ENCODE results near the gene BRME1.

Gene BRME1

GRCh38 chr19:13872695-13873389, 33.1 kb downstream of the BRME1 start:
- TF ChIP-seq FOXM1 (IDR thresholded peaks at IDR 0.05; ENCODE audit: borderline replicate concordance, low read depth) (no peak), EP300 (IDR thresholded peaks at IDR 0.05; ENCODE audit: borderline replicate concordance) (no peak), YY1 (IDR thresholded peaks at IDR 0.05; ENCODE audit: low read depth) (no peak), TEAD4 (IDR thresholded peaks at IDR 0.05) (no peak), CEBPB (IDR thresholded peaks at IDR 0.05) (no peak), TCF12 (IDR thresholded peaks at IDR 0.05; ENCODE audit: low read depth) (no peak), EGR1 (IDR thresholded peaks at IDR 0.05) (no peak), NFIC (IDR thresholded peaks at IDR 0.05) (no peak), TAF1 (IDR thresholded peaks at IDR 0.05; ENCODE audit: low read depth) (no peak), USF1 (IDR thresholded peaks at IDR 0.05) (no peak), RAD21 (IDR thresholded peaks at IDR 0.05; ENCODE audit: low read depth) (no peak), CREB1 (IDR thresholded peaks at IDR 0.05; ENCODE audit: low read depth) (no peak), MAX (IDR thresholded peaks at IDR 0.05) (no peak), REST (IDR thresholded peaks at IDR 0.05; ENCODE audit: low read depth) (no peak), ZBTB7A (IDR thresholded peaks at IDR 0.05; ENCODE audit: low read depth) (no peak)

GRCh38 chr19:13872339-13872694, 33.6 kb downstream of the BRME1 start:
- no peak for TF ChIP-seq TEAD4 (IDR thresholded peaks at IDR 0.05)
- no peak for TF ChIP-seq TAF1 (IDR thresholded peaks at IDR 0.05; ENCODE audit: low read depth)
- no peak for TF ChIP-seq EGR1 (IDR thresholded peaks at IDR 0.05)
- TF ChIP-seq RAD21 (IDR thresholded peaks at IDR 0.05; ENCODE audit: low read depth), result no peak

GRCh38 chr19:13870873-13871272, 35.0 kb downstream of the BRME1 start:
- TF ChIP-seq EGR1 (IDR thresholded peaks at IDR 0.05) (no peak), RAD21 (IDR thresholded peaks at IDR 0.05; ENCODE audit: low read depth) (no peak), EP300 (IDR thresholded peaks at IDR 0.05; ENCODE audit: borderline replicate concordance) (no peak), USF1 (IDR thresholded peaks at IDR 0.05) (no peak), ZBTB7A (IDR thresholded peaks at IDR 0.05; ENCODE audit: low read depth) (no peak), REST (IDR thresholded peaks at IDR 0.05; ENCODE audit: low read depth) (no peak), YY1 (IDR thresholded peaks at IDR 0.05; ENCODE audit: low read depth) (no peak), TAF1 (IDR thresholded peaks at IDR 0.05; ENCODE audit: low read depth) (no peak), TEAD4 (IDR thresholded peaks at IDR 0.05) (no peak), MAX (IDR thresholded peaks at IDR 0.05) (no peak), CEBPB (IDR thresholded peaks at IDR 0.05) (no peak), NFIC (IDR thresholded peaks at IDR 0.05) (no peak), TCF12 (IDR thresholded peaks at IDR 0.05; ENCODE audit: low read depth) (no peak), FOXM1 (IDR thresholded peaks at IDR 0.05; ENCODE audit: borderline replicate concordance, low read depth) (no peak), CREB1 (IDR thresholded peaks at IDR 0.05; ENCODE audit: low read depth) (no peak)

- TF ChIP-seq EP300 (IDR thresholded peaks at IDR 0.05; ENCODE audit: borderline replicate concordance), result no peak
- no peak for TF ChIP-seq NFIC (IDR thresholded peaks at IDR 0.05)
- TF ChIP-seq TCF12 (IDR thresholded peaks at IDR 0.05; ENCODE audit: low read depth), result no peak
- no peak for TF ChIP-seq TAF1 (IDR thresholded peaks at IDR 0.05; ENCODE audit: low read depth)
- TF ChIP-seq REST (IDR thresholded peaks at IDR 0.05; ENCODE audit: low read depth), result no peak
- TF ChIP-seq FOXM1 (IDR thresholded peaks at IDR 0.05; ENCODE audit: borderline replicate concordance, low read depth), result no peak
- no peak for TF ChIP-seq RAD21 (IDR thresholded peaks at IDR 0.05; ENCODE audit: low read depth)
- TF ChIP-seq EGR1 (IDR thresholded peaks at IDR 0.05), result no peak
- no peak for TF ChIP-seq ZBTB7A (IDR thresholded peaks at IDR 0.05; ENCODE audit: low read depth)
- TF ChIP-seq MAX (IDR thresholded peaks at IDR 0.05), result no peak
- TF ChIP-seq USF1 (IDR thresholded peaks at IDR 0.05), result no peak
- no peak for TF ChIP-seq CEBPB (IDR thresholded peaks at IDR 0.05)
- no peak for TF ChIP-seq YY1 (IDR thresholded peaks at IDR 0.05; ENCODE audit: low read depth)
- TF ChIP-seq CREB1 (IDR thresholded peaks at IDR 0.05; ENCODE audit: low read depth), result no peak
- TF ChIP-seq TEAD4 (IDR thresholded peaks at IDR 0.05), result no peak
Measured at GRCh38 chr19:13869281-13869680, 36.6 kb downstream of the BRME1 start.

Measured in Ishikawa (cell line).